Panc1 (cell line): ENCODE data around the gene DPEP1. TPM values are rescaled to one million over a fixed set of nuclear protein-coding genes. Genes with fewer than 3 reads are reported as not detected.
A peak's percentile ranks its signal among the peaks of the same experiment; 100 is the strongest.

Source experiments
- ATAC-seq: fragments of 200-7000 bp; cut with Tn5 transposase; 2 replicates; pipeline ENCODE4 v1.9.1; 2020; ENCODE audit warnings: mild to moderate bottlenecking, moderate library complexity
- BruUV-seq: library from RNA; stranded (reverse); fragments of 400-500 nt; replicated peaks from 2 replicates; lab custom pipeline; 2021; lab: Mats Ljungman, UMichigan
- CTCF ChIA-PET: fragments of 300-600 bp; sonication (Branson Sonifier 250); formaldehyde crosslinking; loops from one replicate; lab custom pipeline; 2022; ENCODE audit warnings: antibody characterized with exemption; lab: Charles Lee
- POLR2A ChIA-PET: fragments of 300-600 bp; sonication (Branson Sonifier 250); formaldehyde crosslinking; loops from one replicate; lab custom pipeline; 2022; ENCODE audit warnings: antibody characterized with exemption; lab: Charles Lee
- DNase-seq: peaks from one replicate; pipeline ENCODE4 v3.0.0-alpha.2; 2010; ENCODE audit warnings: low read depth, low spot score
- H3K27ac ChIP-seq: 2 replicates; pipeline ENCODE4 v1.5.1; 2011; ENCODE audit warnings: mild to moderate bottlenecking, low read length, inconsistent platforms
- H3K27me3 ChIP-seq: fragments of 200-500 bp; sonication (Bioruptor generic); 2 replicates; pipeline ENCODE4 v1.6.0; 2014; ENCODE audit warnings: low read length, inconsistent platforms; ENCODE audit not compliant: control insufficient read depth, insufficient read depth
- H3K36me3 ChIP-seq: fragments of 200-500 bp; sonication (Bioruptor generic); 2 replicates; pipeline ENCODE4 v1.5.1; 2014; ENCODE audit warnings: inconsistent platforms, mild to moderate bottlenecking, low read length, moderate library complexity; ENCODE audit not compliant: control insufficient read depth, insufficient read depth
- H3K4me1 ChIP-seq: 2 replicates; pipeline ENCODE4 v1.5.1; 2011; ENCODE audit warnings: inconsistent platforms, mild to moderate bottlenecking, low read length, moderate library complexity; ENCODE audit not compliant: control insufficient read depth, insufficient read depth
- H3K4me3 ChIP-seq, 2 experiments: 2 replicates each; pipeline ENCODE4 v1.5.1; 2011 to 2012; ENCODE audit warnings: low read depth in 2 of 2, low read length in 2 of 2, mild to moderate bottlenecking in 2 of 2, inconsistent platforms in 1 of 2, moderate library complexity in 1 of 2
- H3K9me3 ChIP-seq: fragments of 200-500 bp; sonication (Bioruptor generic); 2 replicates; pipeline ENCODE4 v1.5.1; 2014; ENCODE audit warnings: low read depth, mild to moderate bottlenecking, inconsistent platforms, low read length, moderate library complexity; ENCODE audit not compliant: control insufficient read depth, insufficient read depth
- POLR2AphosphoS5 ChIP-seq: IDR thresholded peaks from 2 replicates; pipeline ENCODE4 v1.6.1; 2012; ENCODE audit warnings: mild to moderate bottlenecking, low read depth, low read length, moderate library complexity
- REST ChIP-seq, 2 experiments: IDR thresholded peaks; 2 replicates each; pipeline ENCODE4 v1.6.1; 2011 to 2012; ENCODE audit warnings: low read depth in 2 of 2, control low read depth in 1 of 2, low read length in 1 of 2, mild to moderate bottlenecking in 1 of 2, moderate library complexity in 1 of 2; ENCODE audit not compliant: insufficient read depth in 1 of 2
- SIN3A ChIP-seq: IDR thresholded peaks from 2 replicates; pipeline ENCODE4 v1.6.1; 2012; ENCODE audit warnings: low read depth, mild to moderate bottlenecking, low read length, moderate library complexity, borderline replicate concordance; ENCODE audit not compliant: insufficient read depth
- TCF7L2 ChIP-seq: IDR thresholded peaks from 2 replicates; pipeline ENCODE4 v1.6.1; 2011; ENCODE audit warnings: mild to moderate bottlenecking, low read depth, low read length, inconsistent platforms
- in situ Hi-C: cut with HindIII; loops from 2 replicates; pipeline ENCODE4 v1.10.0; 2016; ENCODE audit warnings: low sequenced_read_pairs, low pct_unique_long_range_greater_than_20kb
- intact Hi-C: fragments of 100-400 bp; cut with micrococcal nuclease; formaldehyde crosslinking; loops from one replicate; pipeline ENCODE4 v1.10.0; 2022; ENCODE audit not compliant: unreplicated experiment
- total RNA-seq: library from RNA; stranded (reverse); gene quantifications from one replicate; pipeline ENCODE4 v1.2.1, GENCODE V29; 2021; ENCODE audit not compliant: unreplicated experiment
- TF ChIP-seq, protein P1 (sequence below): fragments of 450-650 bp; IDR thresholded peaks from 2 replicates; pipeline ENCODE4 v1.5.1; 2017; ENCODE audit warnings: mild to moderate bottlenecking

Gene DPEP1
- total RNA-seq, 1 experiment from 2014 or later: 0.18 TPM

GRCh38 chr16:89651584-89651983, 38.1 kb downstream of the DPEP1 start:
- ChIA-PET CTCF (no interaction called here), POLR2A (no interaction called here)
- ATAC-seq (no peak; the same call in 1 of the 2 replicates), DNase-seq (no peak)
- no TSS peak for BruUV-seq
- H3K27ac ChIP-seq: no peak overlapping the region
- no peaks in the 10 kb centered on the region for H3K4me1 ChIP-seq
- TF ChIP-seq, protein P1, sequence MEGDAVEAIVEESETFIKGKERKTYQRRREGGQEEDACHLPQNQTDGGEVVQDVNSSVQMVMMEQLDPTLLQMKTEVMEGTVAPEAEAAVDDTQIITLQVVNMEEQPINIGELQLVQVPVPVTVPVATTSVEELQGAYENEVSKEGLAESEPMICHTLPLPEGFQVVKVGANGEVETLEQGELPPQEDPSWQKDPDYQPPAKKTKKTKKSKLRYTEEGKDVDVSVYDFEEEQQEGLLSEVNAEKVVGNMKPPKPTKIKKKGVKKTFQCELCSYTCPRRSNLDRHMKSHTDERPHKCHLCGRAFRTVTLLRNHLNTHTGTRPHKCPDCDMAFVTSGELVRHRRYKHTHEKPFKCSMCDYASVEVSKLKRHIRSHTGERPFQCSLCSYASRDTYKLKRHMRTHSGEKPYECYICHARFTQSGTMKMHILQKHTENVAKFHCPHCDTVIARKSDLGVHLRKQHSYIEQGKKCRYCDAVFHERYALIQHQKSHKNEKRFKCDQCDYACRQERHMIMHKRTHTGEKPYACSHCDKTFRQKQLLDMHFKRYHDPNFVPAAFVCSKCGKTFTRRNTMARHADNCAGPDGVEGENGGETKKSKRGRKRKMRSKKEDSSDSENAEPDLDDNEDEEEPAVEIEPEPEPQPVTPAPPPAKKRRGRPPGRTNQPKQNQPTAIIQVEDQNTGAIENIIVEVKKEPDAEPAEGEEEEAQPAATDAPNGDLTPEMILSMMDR: no peak
- no peak for TF ChIP-seq TCF7L2
- no peak for TF ChIP-seq REST (IDR thresholded peaks at IDR 0.05; ENCODE audit: insufficient read depth in 1 of 2, low read depth in 2 of 2, low read length in 1 of 2)
- TF ChIP-seq SIN3A: no peak
- no peak for TF ChIP-seq POLR2AphosphoS5
- no peaks in the 10 kb centered on the region for H3K27me3 ChIP-seq
- in situ Hi-C loops (no loop called here), intact Hi-C loops (no loop called here)
- no peaks in the 10 kb centered on the region for H3K9me3 ChIP-seq
- no peak overlapping the region for H3K4me3 ChIP-seq
- peaks cover under 1% of the 10 kb centered on the region; the same call in 1 of the 2 replicates for H3K36me3 ChIP-seq

DNA sequence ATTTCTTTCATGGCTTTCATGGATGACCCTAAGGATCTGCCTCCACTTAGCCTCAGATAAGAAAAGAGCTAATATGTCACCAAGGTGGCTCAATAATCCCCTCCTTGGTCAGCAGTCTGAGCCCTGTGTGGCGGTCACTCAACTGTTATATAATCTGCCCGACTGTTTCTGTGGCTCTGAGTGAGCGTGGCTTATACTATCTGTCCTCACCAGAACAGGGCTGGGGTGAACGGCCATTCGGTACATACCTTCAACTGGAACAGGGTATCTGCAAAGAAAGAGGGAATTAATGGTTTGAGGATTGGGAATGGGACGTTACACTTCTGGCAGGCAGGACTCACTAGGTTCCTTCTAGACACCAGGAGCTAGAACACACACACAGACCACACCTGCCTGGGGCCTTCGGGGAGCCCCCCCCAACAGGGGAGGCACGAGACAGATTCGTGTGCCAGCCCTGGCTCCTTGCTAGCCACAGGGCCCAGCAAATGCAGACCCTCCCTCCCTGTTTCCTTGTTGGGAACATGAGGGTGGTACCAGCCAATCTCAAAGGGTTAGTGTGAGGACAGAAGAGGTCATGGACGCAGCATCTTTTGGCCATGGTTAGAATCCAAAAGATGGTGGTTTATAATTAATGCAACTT, 40.3 kb downstream of the DPEP1 start:
- in situ Hi-C loops: no loop called here
- Histone ChIP-seq H3K27ac (no peak overlapping the region), H3K4me3 (no peak overlapping the region), H3K9me3 (no peaks in the 10 kb centered on the region), H3K4me1 (no peaks in the 10 kb centered on the region), H3K27me3 (no peaks in the 10 kb centered on the region), H3K36me3 (peaks cover 18% of the 10 kb centered on the region; the same call in 1 of the 2 replicates)
- TF ChIP-seq POLR2AphosphoS5 (no peak), REST (IDR thresholded peaks at IDR 0.05; ENCODE audit: insufficient read depth in 1 of 2, low read depth in 2 of 2, low read length in 1 of 2) (no peak), TCF7L2 (no peak), SIN3A (no peak)
- TF ChIP-seq, protein P1: no peak
- ATAC-seq (no peak), DNase-seq (no peak)
- BruUV-seq: TSS peak; percentile 42
- ChIA-PET POLR2A (interaction anchor here (0.6 to 0.7 kb wide), 2 partner anchors 63 to 177 kb away, joined by 3 to 19 read pairs; no protein-coding TSS in a partner anchor), CTCF (no interaction called here)
- intact Hi-C loops: no loop called here
